SK-N-SH (cell line): Measurements from ENCODE around the gene MCTP2. TPM values are rescaled to one million over a fixed set of nuclear protein-coding genes. Genes with fewer than 3 reads are reported as not detected.

Experiments
- CTCF ChIA-PET: fragments of 300-600, 350-600 bp; formaldehyde crosslinking; extraction: SDS; loops from one replicate; lab custom pipeline; 2021; lab: Yijun Ruan, JAX
- POLR2A ChIA-PET: fragments of 350-600 bp; sonication (Branson Sonifier 250); formaldehyde crosslinking; extraction: SDS; loops from one replicate; lab custom pipeline; 2020; ENCODE audit warnings: antibody characterized with exemption, inconsistent platforms; lab: Yijun Ruan, JAX
- DNase-seq: peaks from one replicate; pipeline ENCODE4 v3.0.0; 2012
- H2AFZ ChIP-seq: fragments of 200-600 bp; sonication (generic); 2 replicates; pipeline ENCODE4 v1.8.1; 2016; ENCODE audit warnings: antibody characterized with exemption, mild to moderate bottlenecking, low read depth
- H3F3A ChIP-seq: fragments of 200-600 bp; sonication (generic); replicated peaks from 2 replicates; pipeline ENCODE3; 2016; ENCODE audit warnings: antibody characterized with exemption, mild to moderate bottlenecking; ENCODE audit not compliant: insufficient read depth
- H3K27ac ChIP-seq, 2 experiments: fragments of 200-500 bp in 1 of 2; fragments of 200-600 bp in 1 of 2; sonication (Bioruptor generic) in 1 of 2; sonication (generic), shearing (Covaris generic) in 1 of 2; 2 replicates each; pipeline versions ENCODE4 v1.5.1 to v1.6.1; 2014 to 2016; ENCODE audit warnings: low read depth in 2 of 2, inconsistent platforms in 1 of 2, low read length in 1 of 2, mild to moderate bottlenecking in 1 of 2, mixed read lengths in 1 of 2
- H3K27me3 ChIP-seq: fragments of 200-600 bp; sonication (generic), shearing (Covaris generic); 2 replicates; pipeline ENCODE4 v1.6.1; 2016; ENCODE audit warnings: mixed run types; ENCODE audit not compliant: insufficient read depth
- H3K36me3 ChIP-seq, 2 experiments: fragments of 200-500 bp in 1 of 2; fragments of 200-600 bp in 1 of 2; sonication (Bioruptor generic) in 1 of 2; sonication (generic) in 1 of 2; replicated peaks in 1 of 2; 2 replicates each; pipeline versions ENCODE3 to v1.5.1; 2014 to 2016; ENCODE audit warnings: low read length in 1 of 2, mild to moderate bottlenecking in 1 of 2; ENCODE audit not compliant: insufficient read depth in 2 of 2, control insufficient read depth in 1 of 2
- H3K4me1 ChIP-seq, 2 experiments: fragments of 200-500 bp in 1 of 2; fragments of 200-600 bp in 1 of 2; sonication (Bioruptor generic) in 1 of 2; sonication (generic), shearing (Covaris generic) in 1 of 2; 2 replicates each; pipeline versions ENCODE4 v1.5.1 to v1.6.1; 2014 to 2016; ENCODE audit warnings: low read depth in 1 of 2, low read length in 1 of 2, mixed run types in 1 of 2; ENCODE audit not compliant: insufficient read depth in 2 of 2, control insufficient read depth in 1 of 2
- H3K4me2 ChIP-seq: fragments of 200-600 bp; sonication (generic), shearing (Covaris generic); 2 replicates; pipeline ENCODE4 v1.6.1; 2017; ENCODE audit warnings: mixed run types
- H3K4me3 ChIP-seq, 2 experiments: fragments of 200-500 bp in 1 of 2; fragments of 200-600 bp in 1 of 2; sonication (Bioruptor generic) in 1 of 2; sonication (generic), shearing (Covaris generic) in 1 of 2; 2 replicates each; pipeline versions ENCODE4 v1.5.1 to v1.8.1; 2014 to 2016; ENCODE audit warnings: low read depth in 2 of 2, inconsistent platforms in 1 of 2, low read length in 1 of 2, mild to moderate bottlenecking in 1 of 2, mixed read lengths in 1 of 2, moderate library complexity in 1 of 2
- H3K79me2 ChIP-seq: fragments of 200-600 bp; sonication (generic); 2 replicates; pipeline ENCODE4 v1.8.1; 2017; ENCODE audit warnings: mild to moderate bottlenecking; ENCODE audit not compliant: insufficient read depth
- H3K9ac ChIP-seq: fragments of 200-600 bp; sonication (generic); 2 replicates; pipeline ENCODE4 v1.6.1; 2017; ENCODE audit warnings: mixed run types
- H3K9me2 ChIP-seq: fragments of 200-600 bp; sonication (generic); 2 replicates; pipeline ENCODE4 v1.6.1; 2017; ENCODE audit warnings: mixed run types
- H3K9me3 ChIP-seq: fragments of 200-600 bp; sonication (generic); 2 replicates; pipeline ENCODE4 v1.6.1; 2017; ENCODE audit warnings: mixed run types, mild to moderate bottlenecking, moderate library complexity
- H4K20me1 ChIP-seq: fragments of 200-600 bp; sonication (generic); 2 replicates; pipeline ENCODE4 v1.6.1; 2017; ENCODE audit warnings: mild to moderate bottlenecking, mixed run types; ENCODE audit not compliant: insufficient read depth
- EP300 ChIP-seq, 2 experiments: IDR thresholded peaks; 2 replicates each; pipeline versions ENCODE4 v1.4.0 to v1.6.1; 2012; ENCODE audit warnings: borderline replicate concordance in 1 of 2, low read depth in 1 of 2, low read length in 1 of 2
- FOXM1 ChIP-seq: IDR thresholded peaks from 2 replicates; pipeline ENCODE4 v1.4.0; 2012; ENCODE audit warnings: low read depth, mild to moderate bottlenecking
- MXI1 ChIP-seq: IDR thresholded peaks from 2 replicates; pipeline ENCODE4 v1.6.1; 2012; ENCODE audit warnings: mild to moderate bottlenecking, low read depth, low read length, improper control_type of control experiment
- NFIC ChIP-seq: IDR thresholded peaks from 2 replicates; pipeline ENCODE4 v1.4.0; 2012; ENCODE audit warnings: borderline replicate concordance
- NRF1 ChIP-seq: IDR thresholded peaks from 2 replicates; pipeline ENCODE4 v1.6.1; 2012; ENCODE audit warnings: low read depth, mild to moderate bottlenecking, low read length
- RAD21 ChIP-seq: IDR thresholded peaks from 2 replicates; pipeline ENCODE4 v1.6.1; 2012; ENCODE audit warnings: mild to moderate bottlenecking, low read length
- REST ChIP-seq: IDR thresholded peaks from 2 replicates; pipeline ENCODE4 v1.6.1; 2012; ENCODE audit warnings: mild to moderate bottlenecking, low read depth, low read length, moderate library complexity
- SMC3 ChIP-seq: IDR thresholded peaks from 2 replicates; pipeline ENCODE4 v1.6.1; 2012; ENCODE audit warnings: low read depth, low read length, improper control_type of control experiment
- TAF1 ChIP-seq: IDR thresholded peaks from 2 replicates; pipeline ENCODE4 v1.6.1; 2012; ENCODE audit warnings: low read depth, mild to moderate bottlenecking, low read length, moderate library complexity, borderline replicate concordance
- TEAD4 ChIP-seq: IDR thresholded peaks from 2 replicates; pipeline ENCODE4 v1.4.0; 2012; ENCODE audit warnings: mild to moderate bottlenecking, borderline replicate concordance; ENCODE audit not compliant: insufficient read depth
- USF2 ChIP-seq: fragments of 150-350 bp; IDR thresholded peaks from 2 replicates; pipeline ENCODE4 v1.6.1; 2017; ENCODE audit warnings: antibody characterized with exemption, low read length, low read depth, borderline replicate concordance
- WGBS: methylation state at CpG from one replicate; pipeline ENCODE4 v1.1.6; 2017; ENCODE audit warnings: low lambda C conversion rate; 5-methylcytosine and 5-hydroxymethylcytosine counted together
- polyA plus RNA-seq, 3 experiments: library from polyadenylated mRNA; depleted of rRNA; stranded (reverse); fragments of >200 nt; gene quantifications; 2 replicates each; pipeline ENCODE4 v1.2.3, GENCODE V29; 2012
- TF ChIP-seq, protein P1 (sequence below): IDR thresholded peaks from 2 replicates; pipeline ENCODE4 v1.4.0; 2012; ENCODE audit warnings: low read depth

MCTP2 gene
- polyA plus RNA-seq, 1 of the 3 experiments (the other 2 are of a cell fraction): 0.26 TPM

DNA sequence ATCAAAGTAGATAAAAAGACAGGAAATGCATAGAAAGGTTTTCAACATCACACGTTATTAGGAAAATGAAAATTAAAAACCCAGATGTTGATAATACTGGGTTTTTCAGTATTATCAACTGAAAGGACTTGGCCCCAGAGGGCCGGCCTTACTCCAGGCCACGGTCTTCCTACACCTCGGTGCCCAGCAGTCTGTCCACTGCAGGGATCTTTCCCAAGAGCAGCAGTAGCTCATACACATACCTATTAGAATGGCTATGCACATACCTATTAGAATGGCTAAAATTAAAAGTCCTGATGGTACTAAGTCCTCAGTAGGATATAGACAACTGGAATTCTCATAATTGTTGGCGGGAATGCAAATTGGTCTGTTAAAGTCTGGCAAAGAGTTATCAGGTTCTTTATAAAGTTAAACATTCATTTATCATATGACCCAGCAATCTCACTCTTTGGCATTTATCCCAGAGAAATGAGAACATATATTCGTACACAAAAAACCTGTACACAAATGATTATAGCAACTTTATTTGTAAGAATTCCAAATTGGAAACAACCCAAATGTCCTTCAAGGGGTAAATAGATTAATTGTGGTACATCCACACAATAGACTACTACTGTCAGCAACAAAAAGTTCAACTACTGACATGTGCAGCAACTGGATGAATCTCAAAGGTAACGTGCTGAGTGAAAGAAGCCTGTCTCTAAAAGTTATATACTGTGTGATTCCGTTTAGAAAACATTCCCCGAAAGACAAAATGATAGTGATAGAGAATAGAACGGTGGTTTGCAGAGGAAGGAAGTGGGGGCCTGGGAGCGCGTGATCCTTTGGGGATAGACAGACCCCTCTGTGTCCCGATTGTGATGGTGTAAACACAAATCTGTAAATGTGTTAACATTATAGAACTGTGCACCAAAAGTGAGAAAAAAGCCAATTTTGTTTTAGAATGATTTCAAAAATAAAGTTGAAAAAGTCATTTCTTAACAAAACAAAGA is 62.3 kb downstream of the MCTP2 start:
- no peak overlapping the region for H3K27ac ChIP-seq
- ChIA-PET POLR2A (no interaction called here), CTCF (no interaction called here)
- no peak overlapping the region for H3K9ac ChIP-seq
- no peak overlapping the region for H3K4me2 ChIP-seq
- DNase-seq: no peak
- no peaks in the 10 kb centered on the region for H3K9me3 ChIP-seq
- H3K27me3 ChIP-seq: no peaks in the 10 kb centered on the region
- no peaks in the 10 kb centered on the region for H3K79me2 ChIP-seq
- H3K36me3 ChIP-seq: no peaks in the 10 kb centered on the region
- H2AFZ ChIP-seq: no peak overlapping the region
- H3K4me1 ChIP-seq: no peaks in the 10 kb centered on the region
- TF ChIP-seq USF2 (no peak), TAF1 (no peak), MXI1 (no peak), SMC3 (no peak), NRF1 (no peak), RAD21 (no peak), REST (no peak), NFIC (no peak), FOXM1 (no peak), TEAD4 (no peak), EP300 (IDR thresholded peaks at IDR 0.05; ENCODE audit: borderline replicate concordance in 1 of 2, low read depth in 1 of 2, low read length in 1 of 2) (no peak)
- TF ChIP-seq, protein P1, sequence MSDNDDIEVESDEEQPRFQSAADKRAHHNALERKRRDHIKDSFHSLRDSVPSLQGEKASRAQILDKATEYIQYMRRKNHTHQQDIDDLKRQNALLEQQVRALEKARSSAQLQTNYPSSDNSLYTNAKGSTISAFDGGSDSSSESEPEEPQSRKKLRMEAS: no peak
- 58% methylated on average over 13 of the region's 13 CpGs for WGBS
- H4K20me1 ChIP-seq: no peaks in the 10 kb centered on the region
- H3F3A ChIP-seq: no peaks in the 10 kb centered on the region
- H3K9me2 ChIP-seq: 0 out of 2 replicates have a peak, but pooled peaks cover 2% of the 10 kb centered on the region
- no peak overlapping the region for H3K4me3 ChIP-seq
